ENCODE data around the gene LINC00632.

GRCh38 chrX:140664939-140665338 is 44.6 kb upstream of the LINC00632 start:
- TF ChIP-seq CTCF (IDR thresholded peaks at IDR 0.05) = no peak
- TF ChIP-seq EZH2 (IDR thresholded peaks at IDR 0.05; ENCODE audit: borderline replicate concordance, insufficient read depth, low read depth, low read length, poor library complexity, severe bottlenecking) = no peak

Data from B cell (primary cell).